HCT116 (cell line): ENCODE results near the gene FBXL17. TPM values are rescaled to one million over a fixed set of nuclear protein-coding genes. Genes with fewer than 3 reads are reported as not detected.

Source experiments
- ATAC-seq: fragments of 200-7000 bp; cut with Tn5 transposase; 2 replicates; pipeline ENCODE4 v1.9.1; 2020; ENCODE audit warnings: mild to moderate bottlenecking, moderate library complexity
- BruUV-seq: library from RNA; stranded (reverse); fragments of 400-500 nt; replicated peaks from 2 replicates; lab custom pipeline; 2021; lab: Mats Ljungman, UMichigan
- CTCF ChIA-PET: fragments of 300-600 bp; sonication (Branson Sonifier 250); formaldehyde crosslinking; loops from one replicate; lab custom pipeline; 2021; ENCODE audit warnings: antibody characterized with exemption; lab: Charles Lee
- POLR2A ChIA-PET: fragments of 300-600, 350-600 bp; sonication (Branson Sonifier 250); formaldehyde crosslinking; loops from one replicate; lab custom pipeline; 2021; ENCODE audit warnings: antibody characterized with exemption; lab: Charles Lee
- RAD21 ChIA-PET, 2 experiments: fragments of 300-600 bp; sonication (Branson Sonifier 250); formaldehyde crosslinking; loops; one replicate each; lab custom pipeline; 2023; ENCODE audit warnings: low total read pairs in 2 of 2; ENCODE audit not compliant: uncharacterized antibody in 2 of 2, unreplicated experiment in 2 of 2, low non-redundant PET in 1 of 2; lab: Charles Lee
- DNase-seq: peaks from one replicate; pipeline ENCODE4 v3.0.0-alpha.2; 2010; ENCODE audit warnings: low read depth, low spot score
- H2AFZ ChIP-seq: fragments of 200-600 bp; shearing (Covaris generic), sonication (generic); 2 replicates; pipeline ENCODE4 v1.6.1; 2017; ENCODE audit warnings: low read depth, mixed run types, mixed read lengths, antibody characterized with exemption, low read length; ENCODE audit not compliant: poor library complexity, severe bottlenecking
- H3K27ac ChIP-seq: 2 replicates; pipeline ENCODE4 v1.5.1; 2012; ENCODE audit warnings: low read depth, low read length
- H3K27me3 ChIP-seq: fragments of 200-600 bp; sonication (generic); 2 replicates; pipeline ENCODE4 v1.6.1; 2016; ENCODE audit warnings: mixed run types, low read length, mixed read lengths; ENCODE audit not compliant: insufficient read depth
- H3K36me3 ChIP-seq, 2 experiments: fragments of 200-500 bp in 1 of 2; fragments of 200-600 bp in 1 of 2; sonication (Bioruptor generic) in 1 of 2; sonication (generic) in 1 of 2; 2 replicates each; pipeline versions ENCODE4 v1.5.1 to v1.6.1; 2014 to 2016; ENCODE audit warnings: low read length in 2 of 2, inconsistent platforms in 1 of 2, mixed read lengths in 1 of 2, mixed run types in 1 of 2; ENCODE audit not compliant: insufficient read depth in 2 of 2, control insufficient read depth in 1 of 2
- H3K4me1 ChIP-seq, 2 experiments: fragments of 200-600 bp in 1 of 2; sonication (generic) in 1 of 2; 2 replicates each; pipeline versions ENCODE4 v1.5.1 to v1.6.1; 2012 to 2017; ENCODE audit warnings: low read length in 2 of 2, inconsistent platforms in 1 of 2, mild to moderate bottlenecking in 1 of 2, mixed read lengths in 1 of 2, mixed run types in 1 of 2, moderate library complexity in 1 of 2; ENCODE audit not compliant: insufficient read depth in 2 of 2, control insufficient read depth in 1 of 2
- H3K4me2 ChIP-seq: fragments of 200-600 bp; sonication (generic); 2 replicates; pipeline ENCODE4 v1.6.1; 2017; ENCODE audit warnings: mixed run types, low read length, mixed read lengths
- H3K4me3 ChIP-seq, 2 experiments: fragments of 200-600 bp in 1 of 2; sonication (generic) in 1 of 2; replicated peaks in 1 of 2; 2 replicates each; pipeline ENCODE4 v1.5.1; 2011 to 2016; ENCODE audit warnings: low read length in 2 of 2, control low read depth in 1 of 2, low read depth in 1 of 2, mild to moderate bottlenecking in 1 of 2, mixed read lengths in 1 of 2, mixed run types in 1 of 2
- H3K79me2 ChIP-seq: fragments of 200-600 bp; sonication (generic); 2 replicates; pipeline ENCODE4 v1.6.1; 2017; ENCODE audit warnings: mild to moderate bottlenecking, mixed run types, low read length, moderate library complexity, mixed read lengths; ENCODE audit not compliant: insufficient read depth
- H3K9ac ChIP-seq: fragments of 200-600 bp; sonication (generic); 2 replicates; pipeline ENCODE4 v1.6.1; 2016; ENCODE audit warnings: low read length, mixed read lengths
- H3K9me2 ChIP-seq: fragments of 200-600 bp; sonication (generic), shearing (Covaris generic); 2 replicates; pipeline ENCODE4 v1.6.1; 2017; ENCODE audit warnings: mixed run types, mild to moderate bottlenecking, moderate library complexity; ENCODE audit not compliant: insufficient read depth
- H3K9me3 ChIP-seq, 2 experiments: fragments of 200-500 bp in 1 of 2; fragments of 200-600 bp in 1 of 2; sonication (Bioruptor generic) in 1 of 2; sonication (generic) in 1 of 2; 2 replicates each; pipeline ENCODE4 v1.6.1; 2014 to 2017; ENCODE audit warnings: low read length in 2 of 2, mixed read lengths in 2 of 2, inconsistent platforms in 1 of 2, low read depth in 1 of 2, mild to moderate bottlenecking in 1 of 2, mixed run types in 1 of 2, moderate library complexity in 1 of 2; ENCODE audit not compliant: control insufficient read depth in 1 of 2, insufficient read depth in 1 of 2
- H4K20me1 ChIP-seq: fragments of 200-600 bp; sonication (generic), shearing (Covaris generic); 2 replicates; pipeline ENCODE4 v1.6.1; 2017; ENCODE audit warnings: mixed run types, mild to moderate bottlenecking, moderate library complexity; ENCODE audit not compliant: insufficient read depth
- ATF3 ChIP-seq: IDR thresholded peaks from 2 replicates; pipeline ENCODE4 v1.6.1; 2012
- CBX3 ChIP-seq: IDR thresholded peaks from 2 replicates; pipeline ENCODE4 v1.6.1; 2012; ENCODE audit warnings: low read depth
- CEBPB ChIP-seq: IDR thresholded peaks from 2 replicates; pipeline ENCODE4 v1.6.1; 2012; ENCODE audit warnings: low read depth
- CTCF ChIP-seq, 3 experiments: fragments of 200-600 bp in 1 of 3; sonication (generic) in 1 of 3; IDR thresholded peaks in 2 of 3; conservative IDR thresholded peaks in 1 of 3; 2 replicates each; pipeline ENCODE4 v1.5.1; 2012 to 2017; ENCODE audit warnings: low read depth in 2 of 3, low read length in 2 of 3, antibody characterized with exemption in 1 of 3, borderline replicate concordance in 1 of 3, control low read depth in 1 of 3, mild to moderate bottlenecking in 1 of 3, mixed read lengths in 1 of 3, mixed run types in 1 of 3, moderate library complexity in 1 of 3; ENCODE audit not compliant: insufficient read depth in 1 of 3
- EGR1 ChIP-seq: IDR thresholded peaks from 2 replicates; pipeline ENCODE4 v1.6.1; 2012; ENCODE audit warnings: low read depth
- ELF1 ChIP-seq: IDR thresholded peaks from 2 replicates; pipeline ENCODE4 v1.6.1; 2012; ENCODE audit warnings: low read depth, borderline replicate concordance
- MAX ChIP-seq: IDR thresholded peaks from 2 replicates; pipeline ENCODE4 v1.6.1; 2012
- RAD21 ChIP-seq: IDR thresholded peaks from 2 replicates; pipeline ENCODE4 v1.6.1; 2012; ENCODE audit warnings: low read depth, mild to moderate bottlenecking
- REST ChIP-seq: IDR thresholded peaks from 2 replicates; pipeline ENCODE4 v1.6.1; 2012; ENCODE audit warnings: low read depth
- YY1 ChIP-seq: IDR thresholded peaks from 2 replicates; pipeline ENCODE4 v1.6.1; 2011; ENCODE audit warnings: low read length, low read depth, moderate library complexity, mild to moderate bottlenecking; ENCODE audit not compliant: insufficient replicate concordance; ENCODE audit errors: extremely low read depth
- ZNF274 ChIP-seq: fragments of 200-500 bp; sonication (Bioruptor generic); IDR thresholded peaks from 2 replicates; pipeline ENCODE4 v1.6.1; 2014; ENCODE audit warnings: mild to moderate bottlenecking, low read depth, low read length, inconsistent platforms
- intact Hi-C: fragments of 100-400 bp; cut with micrococcal nuclease; formaldehyde crosslinking; loops from 2 replicates; pipeline ENCODE4 v1.10.0; 2022
- total RNA-seq: library from RNA; stranded (reverse); gene quantifications from one replicate; pipeline ENCODE4 v1.2.1, GENCODE V29; 2021; ENCODE audit not compliant: unreplicated experiment

FBXL17 gene
- total RNA-seq, 1 experiment from 2014 or later, result 9.4 TPM

GRCh38 chr5:108024986-108025385, 356.9 kb downstream of the FBXL17 start:
- POLR2A ChIA-PET, result no interaction called here
- no TSS peak for BruUV-seq
- ATAC-seq (no peak), DNase-seq (no peak)
- H3K27ac ChIP-seq, result no peak overlapping the region
- intact Hi-C loops, result no loop called here
- no peaks in the 10 kb centered on the region for H3K79me2 ChIP-seq
- CTCF ChIA-PET, result no interaction called here
- no peaks in the 10 kb centered on the region for H3K4me1 ChIP-seq
- RAD21 ChIA-PET, result interaction anchor here in 1 of 2 experiments (0.8 kb wide), 1 partner anchor 25 kb away, joined by 3 read pairs; no protein-coding TSS in a partner anchor
- TF ChIP-seq MAX, result no peak
- no peak for TF ChIP-seq YY1
- no peak for TF ChIP-seq CTCF (IDR thresholded peaks at IDR 0.05 in 2 of 3, conservative IDR thresholded peaks at IDR 0.05 in 1 of 3; ENCODE audit: borderline replicate concordance in 1 of 3, insufficient read depth in 1 of 3, low read depth in 2 of 3, low read length in 2 of 3)
- no peak for TF ChIP-seq ZNF274
- TF ChIP-seq ELF1, result no peak
- TF ChIP-seq REST, result no peak
- TF ChIP-seq ATF3, result no peak
- TF ChIP-seq EGR1, result no peak
- TF ChIP-seq CBX3, result no peak
- no peak for TF ChIP-seq CEBPB
- TF ChIP-seq RAD21, result no peak
- no peaks in the 10 kb centered on the region for H3K27me3 ChIP-seq
- no peak overlapping the region for H3K4me2 ChIP-seq
- no peak overlapping the region for H3K4me3 ChIP-seq
- no peaks in the 10 kb centered on the region for H4K20me1 ChIP-seq
- H3K9me2 ChIP-seq, result no peaks in the 10 kb centered on the region
- H2AFZ ChIP-seq, result no peak overlapping the region
- H3K36me3 ChIP-seq, result no peaks in the 10 kb centered on the region
- H3K9me3 ChIP-seq, result no peaks in the 10 kb centered on the region
- no peak overlapping the region for H3K9ac ChIP-seq
